Smooth muscle cell of the brain vasculature (primary cell): ENCODE data around the gene SSB.
"Not testable (repeated sequence)": the region's sequence is repeated elsewhere in the genome, so short reads cannot be mapped to it uniquely, and the experiment has no call there.

Experiments used
- DNase-seq: peaks from one replicate; pipeline ENCODE4 v3.0.0-alpha.2; 2012; ENCODE audit warnings: low read depth, low spot score

Gene SSB

DNA sequence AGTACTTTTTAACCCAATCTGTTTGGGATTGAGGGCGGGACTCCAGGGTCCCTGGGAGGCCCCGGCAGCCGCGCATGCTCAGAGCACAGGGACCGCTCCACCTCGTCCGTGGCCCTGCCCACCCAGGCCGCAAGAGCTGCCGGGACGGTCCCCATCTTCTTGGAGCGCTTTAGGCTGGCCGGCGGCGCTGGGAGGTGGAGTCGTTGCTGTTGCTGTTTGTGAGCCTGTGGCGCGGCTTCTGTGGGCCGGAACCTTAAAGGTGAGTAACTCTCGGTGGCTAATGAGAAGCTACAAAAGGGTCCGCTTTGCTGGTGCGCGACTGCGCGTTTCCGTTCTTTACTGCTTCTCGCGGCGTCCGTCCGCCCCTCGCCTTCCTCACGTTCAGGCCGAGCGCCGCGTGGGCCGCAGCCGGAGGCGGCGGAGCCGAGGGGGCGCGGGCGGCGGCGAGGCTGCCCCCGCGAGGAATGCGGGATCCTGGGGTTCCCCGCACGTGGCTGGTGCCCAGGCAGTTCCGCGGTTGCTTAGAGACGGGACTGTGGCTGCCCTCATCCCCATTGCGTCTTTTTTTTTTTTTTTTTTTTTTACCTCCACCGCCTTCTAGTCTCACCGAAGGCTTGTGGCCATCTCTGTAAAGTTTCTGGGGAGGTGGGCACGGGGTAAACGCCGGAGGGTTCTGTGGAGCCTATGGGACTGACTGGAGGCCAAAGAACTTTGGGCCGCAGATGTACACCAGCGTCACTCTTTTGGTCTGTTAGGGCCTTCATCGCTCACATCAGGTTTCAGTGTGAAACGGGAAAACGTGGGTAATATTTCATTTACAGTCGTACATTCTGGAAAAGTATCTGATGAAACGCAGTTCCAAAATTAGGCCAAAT lies at the start of gene SSB:
Gene SSB (plus strand): TSS at position 154 of the 875 bp plus-strand sequence. CDS start 2,090 bp downstream, outside the sequence.
- DNase-seq, result peak; percentile 83

DNA sequence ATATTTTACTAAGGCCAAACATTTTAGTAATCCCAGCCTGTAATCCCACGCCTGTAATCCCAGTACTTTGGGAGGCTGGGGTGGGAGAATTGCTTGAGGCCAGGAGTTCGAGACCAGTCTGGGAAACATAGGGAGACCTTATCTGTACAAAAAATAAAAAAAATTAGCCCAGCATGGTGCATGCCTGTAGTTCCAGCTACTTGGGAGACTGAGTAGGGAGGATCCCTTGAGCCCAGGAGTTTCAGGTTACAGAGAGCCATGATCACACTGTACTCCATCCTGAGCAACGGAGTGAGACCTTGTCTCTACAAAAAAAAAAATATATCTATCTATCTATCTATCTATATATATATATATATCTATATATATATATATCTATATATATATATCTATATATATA lies 45.9 kb upstream of the SSB start:
- no peak for DNase-seq

DNA sequence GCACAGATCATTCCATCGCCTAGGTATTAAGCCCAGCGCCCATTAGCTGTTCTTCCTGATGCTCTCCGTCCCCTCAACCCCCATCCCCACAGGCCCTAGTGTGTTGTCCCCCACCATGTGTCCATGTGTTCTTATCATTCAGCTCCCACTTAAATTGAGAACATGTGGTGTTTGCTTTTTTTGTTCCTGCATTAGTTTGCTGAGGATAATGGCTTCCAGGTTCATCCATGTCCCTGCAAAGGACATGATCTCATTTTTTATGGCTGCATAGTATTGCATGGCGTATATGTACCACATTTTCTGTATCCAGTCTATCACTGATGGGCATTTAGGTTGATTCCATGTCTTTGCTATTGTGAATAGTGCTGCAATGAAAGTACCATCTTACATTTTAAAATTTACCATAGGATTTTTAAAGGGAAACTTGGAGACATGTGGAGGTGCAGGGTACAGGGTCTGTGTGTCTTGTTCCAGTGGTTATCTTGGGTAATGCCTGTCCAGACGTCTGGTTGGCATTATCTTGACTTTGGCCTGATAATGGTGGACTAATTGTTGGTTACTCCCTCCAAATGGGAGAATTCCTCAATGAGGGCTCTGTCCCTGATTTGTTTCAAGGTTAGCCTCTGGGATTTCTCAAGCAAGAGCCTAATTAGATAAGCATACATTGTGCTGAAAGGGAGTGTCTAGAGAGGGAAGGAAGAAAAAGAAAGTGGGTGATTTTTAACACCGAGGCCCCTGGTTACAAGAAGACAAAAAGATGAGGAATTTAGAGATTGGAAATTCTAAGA lies 43.4 kb upstream of the SSB start:
- DNase-seq, result no peak

DNA sequence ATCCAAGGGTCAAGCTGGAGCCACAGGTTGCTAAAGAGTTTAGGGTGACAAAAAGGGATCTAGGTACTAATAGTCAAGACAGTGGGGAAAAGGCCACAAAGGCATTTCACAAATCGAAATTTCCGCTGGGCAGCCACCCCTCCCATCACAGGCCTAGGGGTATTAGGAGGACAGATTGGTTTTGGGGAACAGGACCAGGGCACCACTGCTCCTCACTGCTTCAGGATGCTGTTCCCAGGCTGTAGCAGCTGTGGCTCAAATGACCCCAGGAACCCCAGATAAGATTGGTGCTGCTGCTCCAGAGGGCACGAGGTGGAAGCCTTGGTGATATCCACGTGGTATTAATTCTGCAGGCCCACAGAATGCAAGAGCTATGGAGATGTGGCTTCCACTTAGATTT lies 42.3 kb upstream of the SSB start:
- no peak for DNase-seq

DNA sequence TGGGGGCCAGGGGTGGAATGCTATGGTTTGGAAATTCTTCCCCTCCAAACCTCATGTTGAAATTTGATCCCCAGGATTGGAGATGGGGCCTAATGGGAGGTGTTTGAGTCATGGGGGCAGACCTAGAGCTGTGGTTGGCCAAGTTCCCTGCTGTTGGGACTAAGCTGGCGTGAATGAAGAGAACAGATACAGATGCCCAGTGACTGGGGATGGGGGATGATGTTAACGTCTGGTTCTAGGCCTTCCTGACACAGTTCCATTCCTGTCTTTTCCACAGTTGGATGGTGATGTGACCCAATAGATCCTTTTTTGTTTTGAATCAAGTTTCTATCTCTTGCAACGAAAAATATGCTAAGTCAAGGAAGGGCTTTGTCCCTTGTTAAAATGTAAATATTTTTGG lies 41.3 kb upstream of the SSB start:
- no peak for DNase-seq

DNA sequence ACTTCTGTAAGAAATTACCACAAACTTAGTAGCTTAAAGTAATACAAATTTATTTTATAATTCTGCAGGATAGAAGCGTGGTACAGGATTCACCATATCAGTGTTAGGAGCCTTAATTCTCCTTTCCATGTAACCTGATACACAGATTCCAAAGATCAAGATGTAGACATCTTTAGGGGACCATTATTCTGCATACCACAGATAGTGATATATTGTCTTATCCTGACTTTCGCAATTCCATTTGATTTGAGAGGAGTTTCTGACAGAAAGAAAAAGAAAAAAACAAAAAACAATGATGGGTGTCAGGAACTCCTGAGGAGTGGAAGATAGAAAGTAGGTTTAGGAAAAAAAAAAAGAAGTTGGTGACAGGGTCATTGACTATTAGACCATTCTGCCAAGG lies 40.9 kb upstream of the SSB start:
- no peak for DNase-seq

DNA sequence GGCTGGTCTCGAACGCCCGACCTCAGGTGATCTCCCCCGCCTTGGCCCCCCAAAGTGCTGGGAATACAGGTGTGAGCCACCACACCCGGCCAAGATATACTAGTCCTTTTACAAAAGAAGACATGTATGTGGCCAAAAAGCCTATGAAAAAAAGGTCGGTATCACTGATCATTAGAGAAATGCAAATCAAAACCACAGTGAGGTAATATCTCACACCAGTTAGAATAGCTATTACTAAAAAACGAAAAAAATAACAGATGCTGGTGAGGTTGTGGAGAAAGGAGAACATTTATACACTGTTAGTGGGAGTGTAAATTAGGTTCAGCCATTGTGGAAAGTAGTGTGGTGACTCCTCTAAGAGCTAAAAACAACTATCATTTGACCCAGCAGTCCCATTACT lies 38.7 kb upstream of the SSB start:
- no peak for DNase-seq

DNA sequence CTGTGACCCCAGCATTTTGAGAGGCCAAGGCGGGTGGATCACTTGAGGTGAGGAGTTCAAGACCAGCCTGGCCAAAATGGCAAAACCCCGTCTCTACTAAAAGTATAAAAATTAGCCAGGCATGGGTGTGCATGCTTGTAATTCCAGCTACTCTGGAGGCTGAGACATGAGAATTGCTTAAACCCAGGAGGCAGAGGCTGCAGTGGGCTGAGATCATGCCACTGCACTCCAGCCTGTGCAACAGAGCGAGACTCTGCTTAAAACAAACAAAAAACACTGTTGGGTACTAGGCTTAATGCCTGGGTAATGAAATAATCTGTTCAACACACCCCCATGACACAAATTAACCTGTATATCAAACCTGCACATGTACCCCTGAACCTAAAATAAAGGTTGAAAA lies 37.9 kb upstream of the SSB start:
- not testable (repeated sequence) for DNase-seq

DNA sequence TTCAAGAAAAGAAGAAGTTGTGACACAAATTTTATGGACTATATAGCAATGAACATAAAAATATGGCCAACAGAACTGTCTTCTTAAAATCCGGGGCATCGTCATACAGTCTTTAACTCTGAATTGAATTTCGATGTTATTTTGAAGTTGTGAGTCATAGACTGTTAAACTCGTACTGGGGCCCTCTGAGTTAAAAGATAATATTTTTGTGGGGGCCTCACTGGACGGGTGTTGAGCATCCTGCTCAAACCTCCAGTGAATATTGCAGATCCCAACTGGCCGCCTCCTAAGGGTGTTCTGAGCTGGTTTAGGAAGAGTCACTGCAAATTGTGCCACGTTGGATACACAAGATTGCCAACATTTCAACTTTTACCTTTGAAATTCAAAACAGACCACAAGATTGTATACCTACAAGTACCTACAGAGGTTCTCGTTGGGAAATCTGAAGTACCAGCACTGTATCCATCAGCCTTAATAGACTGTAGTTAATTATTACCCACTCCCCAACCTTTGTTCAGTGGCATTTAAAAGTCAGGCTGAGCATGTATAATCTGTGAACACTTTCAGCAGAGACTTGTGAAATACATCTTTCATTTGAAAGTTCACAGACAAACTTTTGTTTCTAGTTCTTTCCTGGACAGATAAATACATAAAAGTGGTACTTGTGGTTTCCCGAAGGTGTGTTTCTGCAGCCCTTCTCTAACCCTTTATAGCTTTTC lies 37.3 kb upstream of the SSB start:
- DNase-seq, result no peak

DNA sequence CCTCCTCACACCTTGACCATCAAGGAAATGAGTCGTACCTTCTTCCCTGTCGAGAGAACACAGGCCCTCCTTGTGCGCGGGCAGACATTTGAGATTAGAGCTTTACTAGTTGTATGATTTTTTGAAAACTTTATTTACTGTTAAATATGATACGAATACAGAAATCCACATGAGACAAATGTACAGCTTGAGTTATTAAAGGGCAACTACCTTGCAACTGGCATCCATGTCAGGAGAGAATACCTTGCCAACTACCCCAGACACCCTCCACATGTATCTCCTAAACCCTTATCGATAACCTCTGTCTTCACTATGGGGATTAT lies 36.7 kb upstream of the SSB start:
- DNase-seq, result no peak

DNA sequence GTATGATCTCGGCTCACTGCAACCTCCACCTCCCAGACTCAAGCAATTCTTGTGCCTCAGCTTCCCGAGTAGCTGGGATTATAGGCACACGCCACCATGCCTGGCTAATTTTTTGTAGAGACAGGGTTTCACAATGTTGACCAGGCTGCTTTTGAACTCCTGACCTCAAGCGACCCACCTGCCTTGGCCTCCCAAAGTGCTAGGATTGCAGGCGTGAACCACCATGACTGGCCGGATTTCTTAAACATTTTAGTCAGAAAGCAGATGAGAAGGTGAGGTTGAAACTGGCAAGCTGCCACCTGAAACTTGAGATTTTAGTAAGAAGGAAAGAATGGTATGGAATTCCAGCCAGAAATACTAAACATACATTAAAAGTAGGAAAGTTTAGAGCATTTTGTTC lies 33.1 kb upstream of the SSB start:
- no peak for DNase-seq

DNA sequence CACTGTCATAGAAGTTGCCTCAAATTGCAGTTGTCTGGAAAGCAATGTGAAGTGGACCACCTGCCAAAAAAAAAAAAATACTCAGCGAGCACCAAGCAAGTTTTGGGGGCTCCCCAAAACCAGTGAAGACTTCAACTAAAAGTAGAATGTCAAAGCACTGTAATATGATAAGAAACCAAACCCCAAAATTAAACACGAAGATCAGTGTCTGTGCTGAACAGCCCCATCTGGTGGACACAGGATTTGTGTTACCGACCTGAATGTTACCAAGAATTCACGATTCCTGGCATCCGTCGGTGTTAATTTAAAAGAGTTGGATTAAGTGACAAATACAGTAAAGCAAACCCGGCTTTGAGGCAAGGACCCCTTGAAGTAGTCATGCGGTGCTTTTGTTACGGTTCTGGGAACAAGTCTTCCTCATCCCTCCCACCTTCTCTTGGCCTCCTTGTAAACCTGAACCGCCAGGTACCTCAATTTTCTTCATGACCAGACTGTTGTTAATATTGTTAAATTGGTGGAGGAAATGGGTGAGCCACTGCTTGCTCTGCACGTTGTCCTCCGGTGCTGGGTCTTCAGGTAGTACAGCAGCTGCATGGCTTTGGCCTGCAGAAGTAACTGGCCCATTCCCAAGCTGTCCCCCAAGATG lies 31.3 kb upstream of the SSB start:
- peak; percentile 29 for DNase-seq

DNA sequence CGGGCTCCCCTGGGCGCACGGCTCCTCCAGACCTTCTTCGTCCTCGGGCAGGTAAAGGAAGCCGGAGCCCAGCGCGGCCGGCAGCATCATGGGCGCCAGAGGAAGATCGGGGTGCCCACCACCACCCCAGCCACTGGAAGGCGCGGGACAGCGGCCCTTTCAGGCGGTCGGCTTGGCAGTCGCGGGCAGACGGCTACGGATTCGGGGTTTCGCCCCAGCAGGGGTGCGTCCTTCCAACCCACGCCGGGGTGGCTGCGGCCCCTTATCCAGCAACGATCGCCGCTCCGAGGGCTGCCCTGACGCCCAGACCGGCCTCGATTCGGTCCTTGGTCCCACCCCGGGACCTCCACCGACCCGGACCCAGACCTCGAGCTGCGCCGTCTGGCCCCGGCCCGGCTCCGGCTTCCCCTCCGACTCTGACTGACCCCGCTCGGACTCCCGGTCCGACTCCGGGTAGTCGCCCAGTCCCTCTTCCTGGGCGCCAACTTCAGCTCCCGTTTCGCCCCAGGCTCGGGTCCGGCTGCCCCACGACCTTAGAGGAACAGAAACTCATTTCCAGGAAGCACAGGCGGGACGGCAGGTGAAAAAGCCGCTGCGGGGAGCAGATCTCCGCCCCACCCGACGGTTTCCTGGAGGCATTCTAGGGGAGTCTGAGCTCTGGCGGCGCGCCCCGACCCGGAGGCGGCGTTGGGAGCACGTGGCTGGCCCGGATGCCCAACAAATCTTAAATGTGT lies 30.2 kb upstream of the SSB start:
- no peak for DNase-seq

DNA sequence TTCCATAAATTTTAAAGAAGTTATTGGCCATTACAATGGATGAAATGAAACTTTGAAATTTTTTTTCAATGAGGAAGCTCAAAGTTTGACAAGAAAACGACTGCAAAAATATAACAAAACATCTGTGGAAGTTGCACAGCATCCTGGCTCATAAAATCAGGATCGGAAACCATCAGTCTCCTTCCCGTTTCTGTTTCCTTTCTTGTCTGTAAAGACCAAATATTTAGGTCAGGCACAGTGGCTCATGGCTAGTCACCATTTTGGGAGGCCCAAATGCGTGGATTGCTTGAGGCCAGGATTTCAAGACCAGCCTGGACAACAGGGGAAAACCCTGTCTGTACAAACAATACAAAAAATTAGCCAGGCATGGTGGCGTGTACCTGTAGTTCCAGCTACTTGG lies 27.6 kb upstream of the SSB start:
- no peak for DNase-seq

DNA sequence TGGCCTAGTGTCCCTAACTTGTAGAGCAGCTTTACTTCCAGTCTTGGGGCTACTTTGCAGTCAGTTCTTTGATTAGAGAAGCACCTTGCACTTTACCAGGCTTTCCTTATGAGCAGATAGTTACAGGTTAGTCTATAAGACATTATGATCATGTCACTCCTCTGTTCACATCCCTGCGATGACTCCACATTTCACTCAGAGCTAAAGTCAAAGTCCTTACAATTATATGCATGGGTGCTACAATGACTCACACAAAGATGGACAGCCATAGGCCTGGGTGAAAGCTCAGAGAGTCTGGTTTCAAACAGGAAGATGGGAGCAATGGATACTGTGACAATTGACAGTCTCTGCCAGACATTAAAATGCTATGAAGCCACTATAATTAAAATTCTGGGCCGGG lies 27.1 kb upstream of the SSB start:
- no peak for DNase-seq

DNA sequence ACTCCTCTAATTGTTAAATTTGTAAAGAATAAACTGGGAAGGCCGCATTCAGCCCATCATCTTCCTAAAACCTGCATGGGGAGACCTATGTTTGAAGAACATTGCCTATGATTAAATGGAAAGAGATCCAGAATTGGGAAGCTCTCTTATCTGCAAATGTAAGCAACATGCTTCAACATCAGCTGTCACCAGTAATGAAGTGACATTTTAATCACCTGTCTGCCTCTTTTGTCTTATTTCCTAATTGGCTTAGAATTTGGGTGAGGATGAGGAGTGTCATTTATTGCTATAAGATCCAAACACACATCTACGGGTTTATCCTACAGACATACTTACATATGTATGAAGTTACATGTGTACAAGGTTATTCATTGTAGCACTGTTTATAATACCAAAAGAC lies 26.0 kb upstream of the SSB start:
- DNase-seq, result no peak

DNA sequence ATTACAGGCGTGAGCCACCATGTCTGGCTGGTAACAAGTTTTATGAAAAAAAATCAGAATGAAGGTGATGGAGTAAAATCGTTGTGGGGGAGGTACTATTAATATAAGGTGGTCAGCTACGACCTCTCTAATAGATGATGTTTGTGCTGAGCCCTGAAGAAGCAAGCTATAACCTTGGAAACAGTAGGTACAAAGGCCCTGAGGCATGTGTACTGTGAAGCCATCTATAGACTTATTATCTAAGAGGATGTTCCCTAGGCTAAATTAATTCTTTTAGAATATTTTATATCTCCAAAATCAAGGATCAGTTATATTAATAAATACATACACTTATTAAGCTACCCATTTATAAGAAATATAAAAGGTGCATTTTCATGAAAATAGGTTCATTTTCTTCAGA lies 23.3 kb upstream of the SSB start:
- DNase-seq, result no peak

DNA sequence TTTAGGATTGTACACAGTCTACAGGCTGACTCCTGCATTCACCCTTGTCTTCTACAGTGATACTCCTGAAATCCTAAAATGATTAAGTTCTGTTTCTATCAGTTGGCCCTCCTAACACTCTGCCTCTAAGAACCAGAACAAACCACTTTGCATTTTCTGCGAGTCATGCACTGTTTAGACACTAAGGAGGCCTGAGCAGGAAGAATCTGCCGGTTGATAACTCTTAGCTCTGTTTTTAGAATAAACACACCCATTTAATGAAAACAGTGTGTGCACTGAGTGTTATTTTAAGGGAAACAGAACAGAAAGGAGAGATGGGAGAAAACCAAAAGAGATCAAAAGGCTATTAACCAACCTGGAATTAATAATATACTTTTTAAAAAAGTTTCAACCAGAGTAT lies 22.9 kb upstream of the SSB start:
- no peak for DNase-seq

DNA sequence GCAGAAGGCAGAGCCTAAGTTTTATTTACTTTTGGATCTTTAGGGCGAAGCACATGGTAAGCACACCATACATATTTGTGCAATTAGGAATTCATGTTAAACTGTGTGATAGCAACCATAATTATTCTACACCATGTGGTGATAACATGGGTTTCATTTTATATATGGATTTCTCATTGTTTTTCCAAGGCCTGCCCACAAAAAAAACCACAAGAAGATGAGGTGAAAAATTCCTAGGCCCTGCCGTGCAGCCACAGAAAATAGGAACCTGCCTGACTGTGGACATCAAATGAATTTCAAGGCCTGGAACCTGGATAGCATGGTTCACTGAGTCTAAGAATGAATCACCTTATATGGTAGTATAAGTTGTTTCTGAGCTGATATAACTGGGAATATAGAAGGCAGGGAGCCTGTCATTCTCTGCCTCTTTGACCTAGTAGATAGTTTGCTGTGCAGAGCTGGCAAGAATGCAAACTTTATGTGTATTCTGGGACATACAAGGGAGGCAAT lies 22.4 kb upstream of the SSB start:
- DNase-seq, result no peak

DNA sequence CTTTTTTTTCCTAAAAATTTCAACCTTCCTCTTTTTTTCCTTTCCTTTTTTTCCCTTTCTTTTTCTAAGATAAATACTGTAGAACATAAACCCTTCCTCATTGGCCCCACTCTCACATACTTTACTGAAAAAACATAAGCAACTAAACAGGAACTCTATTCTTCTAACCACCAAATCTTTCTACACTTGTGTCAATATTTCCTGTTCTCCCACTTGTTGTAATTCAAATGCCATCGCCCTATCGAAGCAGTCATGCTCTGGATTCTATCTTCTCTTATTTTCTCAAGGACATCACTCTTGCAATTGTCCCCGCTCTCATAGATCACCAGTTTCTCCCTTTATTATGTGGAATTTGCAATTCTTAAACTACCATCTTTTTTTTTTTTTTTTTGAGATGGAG lies 20.2 kb upstream of the SSB start:
- DNase-seq, result no peak
